GM18873 (cell line): ENCODE data around the gene SBF2.

Experiments used
- ATAC-seq: cut with Tn5 transposase; IDR thresholded peaks from one replicate; pipeline ENCODE4 v1.9.1; 2021; ENCODE audit warnings: mild to moderate bottlenecking, moderate library complexity, moderate number of reproducible peaks; ENCODE audit not compliant: unreplicated experiment, low FRiP score

The SBF2 gene

DNA sequence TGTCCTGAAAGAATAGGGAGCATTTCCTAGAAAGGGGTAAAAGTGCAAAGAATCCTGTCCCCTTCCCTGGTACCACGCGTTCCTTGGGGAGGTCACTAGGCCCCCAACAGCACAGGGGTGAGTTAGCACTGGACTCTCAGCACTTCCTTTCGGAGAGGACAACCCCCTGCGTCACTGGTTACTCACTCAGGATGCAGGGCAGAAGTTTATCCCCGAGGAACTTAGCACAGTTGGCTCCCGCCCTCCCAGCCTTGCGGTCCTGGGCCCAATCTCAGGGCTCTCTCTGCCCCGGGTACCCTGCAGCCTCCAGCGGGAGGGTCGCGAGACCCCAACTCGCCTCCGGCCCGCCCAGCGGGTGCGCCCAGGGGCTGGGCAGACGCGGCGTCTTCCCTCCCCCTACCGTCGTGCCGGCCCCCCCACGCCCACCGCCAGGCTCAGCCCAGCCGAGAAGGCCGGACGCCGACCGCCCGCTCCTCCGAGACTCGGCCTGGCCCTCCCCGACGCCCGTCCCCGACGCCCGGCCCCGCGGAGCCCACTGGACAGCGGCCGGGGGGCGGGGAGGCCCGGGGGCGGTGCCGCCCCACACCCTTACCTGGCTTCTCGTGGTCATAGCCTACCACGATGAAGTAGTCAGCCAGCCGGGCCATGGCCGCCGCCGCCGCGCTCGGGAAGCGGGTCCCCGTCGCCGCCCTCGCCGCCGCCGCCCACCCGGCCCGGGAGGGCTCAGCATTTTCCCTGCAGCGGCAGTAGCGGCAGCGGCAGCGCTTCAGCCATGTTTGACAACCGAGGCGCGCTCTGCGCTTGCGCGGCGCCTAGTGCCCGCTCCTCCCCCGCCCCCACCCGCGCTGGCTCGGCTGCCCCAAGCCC lies at the start of gene SBF2:
SBF2 (minus strand) TSS at position 797 of the 867 bp plus-strand sequence; CDS start at position 647, 150 bp downstream.
- ATAC-seq = no peak

DNA sequence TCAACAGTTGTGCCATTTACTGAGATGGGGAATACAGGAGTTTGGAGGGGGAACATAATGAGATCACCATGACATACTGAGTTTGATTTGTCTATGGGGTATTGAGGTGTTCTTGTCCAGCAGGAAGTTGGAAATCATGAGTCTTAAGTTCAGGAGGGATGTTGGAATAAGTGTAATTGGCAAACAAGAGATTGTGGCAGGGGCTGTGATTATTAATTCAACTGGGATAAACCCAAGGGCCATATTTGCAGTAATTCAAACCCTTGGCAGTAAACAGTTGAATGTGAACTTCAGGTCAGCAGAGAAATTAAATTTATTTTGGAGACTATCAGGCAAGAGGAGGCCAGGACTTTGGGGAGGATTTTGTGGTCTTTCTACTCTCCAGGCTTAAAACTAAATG lies 44.3 kb upstream of the SBF2 start:
- no peak for ATAC-seq

DNA sequence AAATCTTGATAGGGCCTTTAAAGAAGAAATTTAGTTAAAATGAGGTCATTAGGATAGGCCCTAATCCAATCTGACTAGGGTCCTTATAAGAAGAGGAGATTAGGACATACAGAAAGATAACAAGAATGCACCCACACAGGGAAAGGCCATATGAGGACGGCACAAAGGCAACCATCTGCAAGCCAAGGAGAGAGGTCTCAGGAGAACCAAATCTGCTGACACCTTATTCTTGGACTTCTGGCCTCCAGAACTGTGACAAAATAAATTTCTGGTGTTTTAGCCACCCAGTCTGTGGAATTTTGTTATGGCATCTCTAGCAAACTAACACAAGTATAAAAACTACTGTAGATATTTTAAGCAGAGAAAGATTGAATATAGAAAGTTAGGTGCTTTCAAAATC lies 39.5 kb upstream of the SBF2 start:
- no peak for ATAC-seq

DNA sequence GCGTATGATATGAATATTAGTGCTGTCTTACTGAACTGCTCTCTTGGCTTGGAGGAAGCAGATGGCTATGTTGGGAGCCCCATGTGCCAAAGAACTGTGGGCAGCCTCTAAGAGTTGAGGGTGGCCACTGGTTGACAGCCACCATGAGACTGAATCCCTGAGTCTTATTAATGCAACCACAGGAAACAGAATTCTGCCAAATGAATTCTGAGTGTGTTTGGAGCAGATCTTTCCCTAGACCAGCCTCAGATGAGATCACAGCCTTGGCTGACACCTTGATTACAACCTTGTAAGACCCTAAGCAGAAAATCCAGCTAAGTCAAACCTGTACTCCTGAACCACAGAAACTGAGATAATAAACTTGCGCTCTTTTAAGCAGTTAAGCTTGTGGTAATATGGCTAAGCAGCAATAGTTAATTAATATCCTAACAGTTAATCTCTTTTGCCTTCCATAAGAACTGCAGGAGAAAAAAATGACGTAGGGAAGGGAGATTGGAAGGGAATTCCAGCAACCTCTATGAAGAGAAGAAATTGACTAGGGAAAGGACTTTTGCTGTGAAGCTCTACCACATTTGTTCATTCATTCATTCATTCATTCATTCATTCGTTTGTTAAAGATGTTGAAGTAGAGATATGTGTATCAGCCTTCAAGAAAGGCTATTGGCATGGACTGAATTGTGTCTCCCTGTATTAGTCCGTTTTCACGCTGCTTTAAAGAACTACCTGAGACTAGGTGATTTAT lies 37.7 kb upstream of the SBF2 start:
- ATAC-seq = no peak

DNA sequence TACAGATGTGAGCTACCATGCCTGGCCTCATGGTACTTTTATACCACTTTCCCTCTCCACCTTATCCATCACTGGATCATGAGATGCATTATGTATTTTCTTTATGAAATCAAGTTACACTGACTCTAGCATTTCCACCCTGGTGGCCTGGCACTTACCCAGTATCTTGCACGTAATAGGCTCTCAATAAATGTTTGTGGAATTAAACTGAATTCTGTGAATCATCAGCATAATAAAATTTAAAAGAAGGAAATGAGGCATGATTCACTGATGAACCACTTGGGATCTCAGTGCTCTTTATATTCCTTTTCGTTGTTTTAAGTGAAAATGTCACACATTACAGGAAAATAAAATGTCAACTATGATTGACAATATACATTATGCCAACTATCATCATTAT lies 35.9 kb upstream of the SBF2 start:
- no peak for ATAC-seq

DNA sequence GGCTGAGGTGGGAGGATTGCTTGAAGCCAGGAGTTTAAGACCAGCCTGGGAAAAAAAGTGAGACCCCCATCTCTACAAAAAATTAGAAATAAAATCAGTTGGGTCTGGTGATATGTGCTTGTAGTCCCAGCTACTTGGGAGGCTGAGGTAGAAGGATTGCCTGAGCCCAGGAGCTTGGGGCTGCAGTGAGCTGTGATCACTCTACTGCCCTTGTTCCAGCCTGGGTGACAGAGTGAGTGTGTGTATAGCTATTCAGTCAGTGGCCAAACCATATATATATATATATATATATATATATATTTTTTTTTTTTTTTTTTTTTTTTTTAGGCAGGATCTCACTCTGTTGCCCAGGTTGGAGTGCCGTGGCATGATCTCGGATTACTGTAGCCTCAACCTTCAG lies 35.3 kb upstream of the SBF2 start:
- ATAC-seq = no peak

DNA sequence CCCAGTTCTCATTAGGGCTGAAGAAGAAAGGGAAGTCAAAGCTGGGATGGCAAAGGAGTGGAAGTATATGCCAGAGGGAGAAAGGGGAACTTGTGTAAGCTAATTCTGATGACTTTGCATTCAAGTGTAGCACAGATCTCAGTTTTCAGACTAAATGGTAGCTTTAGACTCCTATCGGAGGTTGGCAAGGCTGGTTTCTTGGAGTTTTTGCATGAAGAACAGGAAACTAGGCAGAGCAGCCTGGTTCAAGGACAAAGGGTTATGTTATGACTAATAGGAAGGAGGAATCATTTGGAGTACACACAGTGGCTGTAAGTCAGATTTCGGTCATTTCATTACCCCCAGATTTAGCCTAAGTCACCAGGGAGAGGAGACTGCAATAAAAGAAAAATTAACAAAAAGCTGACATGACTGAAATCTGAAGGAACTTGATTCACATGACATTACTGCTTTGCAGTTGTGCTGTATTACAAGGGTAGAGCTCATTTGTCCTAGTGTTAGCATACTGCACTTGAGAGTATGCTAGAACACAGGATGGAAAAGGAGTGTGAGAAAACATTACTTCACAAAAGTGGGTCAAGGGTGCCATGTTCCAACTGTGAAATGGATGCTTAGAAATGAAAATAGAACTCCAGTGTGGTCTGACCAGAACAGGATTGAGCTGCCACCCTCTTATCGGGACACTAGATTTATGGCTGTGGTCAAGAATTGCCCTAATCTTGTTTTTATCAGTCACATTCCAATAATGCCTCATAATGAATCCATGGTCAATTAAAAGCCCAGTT lies 34.5 kb upstream of the SBF2 start:
- ATAC-seq = no peak

DNA sequence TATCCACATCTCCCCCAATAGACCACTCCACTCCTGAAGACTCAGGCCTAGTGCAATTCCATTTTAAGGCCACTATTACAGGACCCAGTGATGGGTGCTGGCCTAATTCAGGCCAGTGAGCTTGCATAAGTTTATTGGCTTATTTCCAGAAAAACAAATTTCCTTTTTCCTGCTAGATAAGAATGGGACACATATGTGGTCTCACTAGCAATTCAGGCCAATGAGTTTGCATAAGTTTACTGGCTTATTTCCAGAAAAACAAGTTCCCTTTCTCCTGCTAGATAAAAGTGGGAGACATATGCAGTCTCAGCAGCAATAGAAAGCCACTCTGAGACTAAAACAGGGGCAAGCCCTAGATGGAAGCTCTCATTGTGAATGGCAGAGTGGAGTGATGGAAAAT lies 33.2 kb upstream of the SBF2 start:
- no peak for ATAC-seq

DNA sequence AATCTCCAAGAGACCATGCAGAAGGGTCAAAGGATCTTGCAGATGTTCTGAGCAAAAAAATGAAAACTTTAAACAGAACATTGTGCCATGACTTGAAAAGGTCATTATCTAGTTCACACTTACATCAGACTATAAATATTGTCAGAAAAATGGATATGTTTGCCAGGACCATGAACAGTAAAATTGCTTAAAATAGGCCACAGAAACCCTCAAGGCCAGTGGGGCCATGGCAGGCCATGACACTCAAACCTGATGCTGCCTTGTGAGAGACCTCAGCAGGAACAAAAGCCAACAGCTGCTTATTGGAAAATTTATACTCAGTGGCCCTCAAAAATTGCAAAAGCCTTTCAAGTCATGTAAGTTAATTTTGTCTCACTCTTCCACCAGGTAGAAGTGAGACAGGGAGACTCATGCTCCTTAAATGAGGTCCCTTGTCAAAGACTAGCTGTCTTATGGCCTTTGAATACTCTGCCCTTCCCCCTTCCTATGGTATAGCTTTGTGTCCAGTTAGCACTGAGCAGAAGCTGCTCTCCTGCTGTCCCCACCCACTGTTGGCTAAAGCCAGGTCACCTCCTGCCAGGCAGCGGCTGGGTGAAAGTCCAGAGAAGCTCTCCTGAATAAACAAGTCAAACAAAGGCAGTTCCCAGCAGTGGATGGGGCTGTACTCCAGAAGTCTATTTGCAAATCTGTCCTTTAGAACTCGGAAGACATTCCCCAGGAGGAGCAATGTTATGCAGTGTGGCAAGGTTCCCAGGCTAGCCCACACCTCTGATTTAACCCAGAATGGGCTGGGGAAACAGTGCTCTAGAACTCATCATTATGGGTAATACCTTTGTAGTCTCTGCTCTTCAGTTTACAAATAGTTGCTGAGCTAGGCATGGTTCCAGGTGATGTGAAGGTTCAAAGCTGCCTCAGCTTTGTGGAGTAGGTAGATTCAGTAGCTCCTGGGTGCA lies 32.3 kb upstream of the SBF2 start:
- ATAC-seq = no peak

DNA sequence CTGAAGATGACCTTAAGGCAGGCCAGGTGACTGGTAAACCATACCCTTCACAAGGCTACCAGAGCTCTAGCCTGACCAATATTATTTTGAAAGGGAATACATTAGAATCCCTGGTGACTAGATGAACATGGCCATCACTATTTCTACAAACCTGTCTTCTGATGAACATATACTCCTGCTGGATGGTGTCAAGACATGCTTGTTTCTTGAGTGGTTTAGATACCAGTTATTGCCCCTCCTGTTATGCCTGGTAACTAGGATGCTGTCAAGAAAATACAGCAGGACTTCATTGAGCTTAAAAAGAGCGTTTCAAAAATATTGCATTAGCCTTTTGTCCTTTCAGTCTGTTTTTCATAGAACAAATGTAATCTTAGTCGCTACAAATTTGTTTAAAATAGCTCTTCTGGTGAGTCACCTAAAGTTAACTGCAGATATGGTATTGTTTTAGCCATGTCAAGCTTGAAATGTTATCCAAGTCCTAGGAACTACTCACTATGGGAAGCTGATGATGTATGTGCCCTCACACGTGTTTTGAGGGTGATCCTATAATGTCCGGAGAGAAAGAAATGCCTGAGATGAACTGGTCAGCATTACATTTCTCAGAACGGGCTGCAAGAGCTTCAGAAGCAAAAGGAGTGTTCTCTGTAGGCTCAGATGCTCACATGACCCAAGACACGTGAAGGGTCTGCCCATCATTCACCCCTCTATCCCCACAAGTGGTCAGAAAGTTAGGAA lies 31.4 kb upstream of the SBF2 start:
- ATAC-seq = no peak

DNA sequence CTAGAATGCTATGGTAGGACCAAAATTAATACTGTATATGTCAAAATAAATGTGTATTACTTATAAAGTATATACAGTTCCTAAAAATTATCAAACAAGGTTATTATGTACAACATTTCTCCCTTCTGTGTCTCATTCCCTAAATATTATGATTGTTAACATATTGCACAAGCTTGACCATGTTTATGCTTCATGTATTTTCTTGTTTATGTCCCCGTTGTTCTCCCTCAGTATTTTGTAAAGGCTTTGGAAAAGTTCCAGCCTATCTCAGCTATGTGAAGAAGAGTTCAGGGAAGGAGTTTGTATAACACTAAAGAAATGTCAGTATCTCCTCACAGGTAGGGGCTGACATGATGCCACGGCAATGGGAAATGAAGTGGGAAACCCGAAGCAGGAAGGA lies 30.5 kb upstream of the SBF2 start:
- no peak for ATAC-seq

DNA sequence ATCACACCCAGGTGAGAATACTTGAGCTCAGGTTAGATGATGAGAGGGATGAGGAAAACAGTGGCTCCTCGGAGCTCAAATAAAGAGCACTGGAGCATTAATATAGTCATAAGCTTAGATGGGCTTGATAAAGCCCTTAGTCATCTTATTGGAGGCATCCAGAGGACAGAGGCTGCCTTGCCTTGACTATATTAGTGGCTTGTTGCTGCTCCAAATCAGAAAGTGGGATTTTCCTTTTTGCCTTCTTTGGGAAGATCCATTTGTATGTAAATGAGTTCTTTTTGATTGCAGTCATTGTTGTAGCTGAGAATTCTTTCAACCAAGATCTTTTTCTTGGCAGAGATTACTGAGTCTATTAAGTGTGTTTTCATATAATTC lies 29.8 kb upstream of the SBF2 start:
- no peak for ATAC-seq

DNA sequence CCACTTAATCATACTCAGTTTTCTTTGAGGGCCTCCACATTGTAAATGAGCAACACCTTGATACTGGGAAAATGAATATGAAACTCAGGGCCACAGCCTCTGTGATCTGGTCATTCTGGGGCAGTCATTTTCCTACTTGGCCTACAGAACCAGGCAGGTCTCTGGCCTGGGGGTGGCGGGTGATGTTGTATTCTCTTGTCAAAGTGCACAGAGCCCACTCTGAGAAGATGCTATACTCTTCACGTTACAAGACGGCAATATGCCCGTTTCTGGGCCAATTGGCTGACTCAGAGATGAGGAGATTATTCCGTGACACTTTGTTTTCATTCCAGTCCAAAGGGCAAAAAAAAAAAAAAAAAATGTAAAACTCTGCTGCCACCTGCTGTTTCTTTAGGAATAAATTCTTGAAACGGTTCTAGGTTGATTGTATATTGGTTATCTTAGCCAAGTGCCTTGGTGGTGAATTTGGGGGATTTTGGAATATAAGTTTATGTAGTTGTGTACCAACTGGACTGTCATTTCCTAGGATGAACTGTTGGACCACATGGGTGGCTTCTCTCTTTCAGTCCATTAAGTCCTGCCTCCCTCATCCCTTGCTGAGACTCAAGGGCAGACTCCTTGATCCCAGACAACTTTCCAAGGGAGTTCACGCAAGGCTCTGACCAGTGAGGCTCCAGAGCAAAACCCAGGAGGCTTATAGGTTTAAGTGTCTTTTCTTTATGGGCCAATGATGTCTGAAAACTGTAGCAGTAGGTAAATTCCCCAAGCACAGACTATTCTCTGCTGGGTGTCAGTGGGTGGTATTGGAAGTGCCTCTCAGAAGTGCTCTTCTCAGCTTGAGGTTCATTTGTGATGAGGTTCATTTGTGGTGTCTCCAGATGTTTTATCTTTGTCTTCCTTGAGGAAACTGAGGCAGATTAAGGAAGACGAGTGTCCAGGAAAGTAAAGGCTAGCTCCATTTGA lies 29.1 kb upstream of the SBF2 start:
- no peak for ATAC-seq

DNA sequence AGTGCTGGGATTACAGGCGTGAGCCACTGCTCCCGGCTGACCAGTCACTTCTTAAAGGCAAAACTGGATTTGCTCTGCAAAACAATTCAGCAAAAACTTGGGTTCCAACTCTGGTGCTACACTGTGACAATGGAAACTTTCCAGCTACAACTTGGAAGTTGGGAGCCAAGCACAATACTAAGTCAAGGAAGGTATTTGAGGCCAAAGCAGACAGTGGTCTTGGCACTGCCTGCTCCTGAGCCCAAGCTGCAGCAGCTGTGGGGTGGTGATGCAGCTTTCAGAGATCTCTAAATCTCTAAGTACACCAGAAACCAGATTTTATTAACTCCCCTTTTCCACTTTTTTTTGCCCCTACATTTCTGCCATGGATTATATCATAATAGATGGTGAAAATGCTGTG lies 28.4 kb upstream of the SBF2 start:
- no peak for ATAC-seq

DNA sequence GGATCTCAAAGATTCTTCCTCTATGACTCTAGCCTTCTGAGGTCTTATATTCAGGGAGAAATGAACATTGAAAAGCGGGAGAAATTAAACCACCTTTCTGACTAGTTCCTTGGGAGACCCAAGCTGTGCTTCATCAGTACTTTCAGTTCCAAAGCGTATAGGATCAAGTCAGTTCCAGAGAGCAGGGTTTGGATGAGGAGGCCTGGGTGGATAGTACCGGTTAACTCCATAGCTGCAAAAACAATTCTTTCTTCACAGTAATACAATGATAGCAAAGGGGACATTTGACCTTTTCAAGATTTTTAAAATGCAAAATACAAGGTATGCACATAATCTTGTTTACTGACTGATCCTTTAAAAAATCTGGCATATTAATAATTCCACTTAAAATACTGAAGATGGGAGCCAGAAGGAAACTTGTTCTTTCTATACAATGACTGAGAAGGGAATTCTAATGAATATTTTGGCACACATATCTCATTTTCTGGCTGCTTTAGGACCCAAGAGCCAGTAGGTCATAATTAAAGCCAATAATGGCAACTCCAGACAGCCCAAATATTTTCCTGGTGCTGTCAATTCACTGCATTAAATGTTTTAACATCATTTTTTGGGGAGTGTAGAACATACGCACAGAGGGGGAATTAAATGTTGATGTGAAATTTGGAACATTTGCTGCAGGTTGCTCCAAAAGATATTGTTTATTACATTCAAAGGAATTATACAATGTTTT lies 26.9 kb upstream of the SBF2 start:
- ATAC-seq = no peak

DNA sequence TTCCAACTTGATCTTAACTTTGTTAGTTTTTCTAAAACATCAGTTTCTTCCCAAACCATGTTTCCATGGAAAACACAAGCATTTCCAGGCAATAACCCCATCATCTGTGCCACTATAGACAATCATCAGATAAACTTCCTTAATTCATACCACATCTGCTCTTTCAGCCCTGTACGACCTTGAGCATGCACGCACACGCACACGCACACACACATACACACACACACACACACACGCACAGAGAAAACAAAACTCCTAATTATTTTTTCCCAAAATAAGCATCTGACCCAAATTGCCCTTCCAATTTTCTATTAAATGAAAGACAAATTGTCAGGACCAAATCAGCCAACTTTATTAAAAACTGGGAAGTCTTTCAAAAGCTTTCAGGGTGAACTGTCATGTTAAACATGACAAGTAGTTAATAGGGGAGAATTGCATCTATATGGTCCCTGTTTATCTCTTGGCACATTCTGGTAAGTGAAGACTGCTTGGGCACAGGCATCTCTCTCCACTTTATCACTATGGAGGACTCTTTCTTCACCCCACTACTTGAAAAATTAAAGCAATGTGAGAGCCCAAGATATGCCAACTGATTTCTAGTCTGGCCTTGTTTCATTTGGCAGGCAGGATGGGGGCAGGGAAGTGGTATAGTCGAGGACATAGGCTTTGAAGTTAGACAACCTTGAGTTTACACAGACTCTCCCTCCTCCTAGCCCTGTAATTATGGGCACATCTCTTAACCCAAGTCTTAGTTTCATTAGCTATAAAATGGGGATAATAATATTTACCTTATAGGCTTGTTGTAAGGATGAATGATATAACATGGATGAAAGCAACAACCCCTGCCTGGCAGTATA lies 25.9 kb upstream of the SBF2 start:
- ATAC-seq = no peak

DNA sequence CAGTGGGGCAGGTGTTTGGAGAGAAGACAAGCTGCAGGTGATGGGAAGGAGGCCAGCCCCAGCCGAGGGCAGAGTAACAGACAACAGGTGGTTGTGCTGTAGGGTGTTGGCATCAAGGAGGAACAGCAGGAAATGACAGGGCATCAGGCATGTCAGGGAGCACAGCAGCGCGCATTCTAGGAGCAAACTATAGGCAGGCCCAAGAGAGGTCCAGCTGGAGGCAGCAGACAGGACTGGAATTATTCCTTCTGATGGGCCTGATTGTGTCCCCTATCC lies 24.4 kb upstream of the SBF2 start:
- no peak for ATAC-seq
